ENCODE measurements around the gene EXOG.

Gene EXOG

DNA sequence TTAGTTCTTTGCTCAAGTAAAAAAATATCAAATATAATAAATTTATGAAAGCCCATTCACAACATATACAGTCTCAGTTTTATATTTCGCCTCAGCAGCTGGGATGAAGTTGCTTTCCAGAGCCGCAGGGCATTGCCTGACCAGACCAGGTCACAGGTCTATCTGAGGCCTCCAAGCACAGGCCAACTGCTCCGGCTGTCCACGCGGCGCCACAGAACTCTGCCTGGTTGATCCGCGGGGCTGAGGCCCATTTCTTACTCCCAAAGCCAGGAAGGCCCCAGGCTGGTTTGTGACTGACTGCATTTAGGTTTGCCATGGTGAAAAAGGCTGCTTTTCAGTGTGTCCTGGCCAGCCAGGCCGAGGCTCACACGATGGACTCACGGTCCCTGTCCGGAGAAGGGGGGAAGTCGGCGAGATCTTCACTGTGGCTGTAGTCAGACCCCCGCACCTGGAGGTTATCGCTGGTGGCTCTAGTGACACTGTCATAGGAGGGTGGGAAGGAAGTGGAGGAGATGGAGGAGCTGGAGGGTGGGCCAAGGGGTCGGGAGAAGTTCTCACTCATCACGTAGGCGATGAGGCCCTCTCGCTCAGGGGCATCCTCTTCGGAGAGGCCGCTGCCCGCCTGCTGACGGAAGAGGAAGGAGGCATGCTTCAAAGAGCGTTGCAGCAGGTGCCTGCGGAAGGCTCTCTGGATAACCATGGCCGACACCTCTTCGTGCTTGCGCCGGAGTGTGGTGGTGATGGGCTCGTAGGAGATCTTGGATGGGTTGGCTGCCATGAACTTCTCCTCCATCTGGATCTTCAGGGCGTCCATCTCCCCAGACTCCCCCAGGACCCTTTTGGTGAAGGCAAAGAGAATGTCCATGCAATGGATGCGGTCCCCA lies 54.1 kb downstream of the EXOG start:
- TF ChIP-seq, protein P1, sequence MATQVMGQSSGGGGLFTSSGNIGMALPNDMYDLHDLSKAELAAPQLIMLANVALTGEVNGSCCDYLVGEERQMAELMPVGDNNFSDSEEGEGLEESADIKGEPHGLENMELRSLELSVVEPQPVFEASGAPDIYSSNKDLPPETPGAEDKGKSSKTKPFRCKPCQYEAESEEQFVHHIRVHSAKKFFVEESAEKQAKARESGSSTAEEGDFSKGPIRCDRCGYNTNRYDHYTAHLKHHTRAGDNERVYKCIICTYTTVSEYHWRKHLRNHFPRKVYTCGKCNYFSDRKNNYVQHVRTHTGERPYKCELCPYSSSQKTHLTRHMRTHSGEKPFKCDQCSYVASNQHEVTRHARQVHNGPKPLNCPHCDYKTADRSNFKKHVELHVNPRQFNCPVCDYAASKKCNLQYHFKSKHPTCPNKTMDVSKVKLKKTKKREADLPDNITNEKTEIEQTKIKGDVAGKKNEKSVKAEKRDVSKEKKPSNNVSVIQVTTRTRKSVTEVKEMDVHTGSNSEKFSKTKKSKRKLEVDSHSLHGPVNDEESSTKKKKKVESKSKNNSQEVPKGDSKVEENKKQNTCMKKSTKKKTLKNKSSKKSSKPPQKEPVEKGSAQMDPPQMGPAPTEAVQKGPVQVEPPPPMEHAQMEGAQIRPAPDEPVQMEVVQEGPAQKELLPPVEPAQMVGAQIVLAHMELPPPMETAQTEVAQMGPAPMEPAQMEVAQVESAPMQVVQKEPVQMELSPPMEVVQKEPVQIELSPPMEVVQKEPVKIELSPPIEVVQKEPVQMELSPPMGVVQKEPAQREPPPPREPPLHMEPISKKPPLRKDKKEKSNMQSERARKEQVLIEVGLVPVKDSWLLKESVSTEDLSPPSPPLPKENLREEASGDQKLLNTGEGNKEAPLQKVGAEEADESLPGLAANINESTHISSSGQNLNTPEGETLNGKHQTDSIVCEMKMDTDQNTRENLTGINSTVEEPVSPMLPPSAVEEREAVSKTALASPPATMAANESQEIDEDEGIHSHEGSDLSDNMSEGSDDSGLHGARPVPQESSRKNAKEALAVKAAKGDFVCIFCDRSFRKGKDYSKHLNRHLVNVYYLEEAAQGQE (IDR thresholded peaks at IDR 0.05; ENCODE audit: insufficient read depth in 1 of 2, low read depth in 2 of 2, low read length in 2 of 2), result no peak
- TF ChIP-seq SIN3A (IDR thresholded peaks at IDR 0.05; ENCODE audit: borderline replicate concordance, insufficient read depth, low read length) (no peak), POLR2AphosphoS5 (IDR thresholded peaks at IDR 0.05; ENCODE audit: low read depth, low read length) (no peak), FOXP2 (optimal IDR thresholded peaks at IDR 0.05; ENCODE audit: borderline replicate concordance, extremely low read depth, extremely low read length, insufficient read depth) (no peak), TAF1 (IDR thresholded peaks at IDR 0.05; ENCODE audit: borderline replicate concordance, insufficient read depth, low read length) (no peak)

- TF ChIP-seq FOXP2 (optimal IDR thresholded peaks at IDR 0.05; ENCODE audit: borderline replicate concordance, extremely low read depth, extremely low read length, insufficient read depth) (no peak), SIN3A (IDR thresholded peaks at IDR 0.05; ENCODE audit: borderline replicate concordance, insufficient read depth, low read length) (no peak), TAF1 (IDR thresholded peaks at IDR 0.05; ENCODE audit: borderline replicate concordance, insufficient read depth, low read length) (no peak), POLR2AphosphoS5 (IDR thresholded peaks at IDR 0.05; ENCODE audit: low read depth, low read length) (no peak)
- TF ChIP-seq, protein P1 (IDR thresholded peaks at IDR 0.05; ENCODE audit: insufficient read depth in 1 of 2, low read depth in 2 of 2, low read length in 2 of 2), result no peak
These were observed 55.1 kb downstream of the EXOG start for GRCh38 chr3:38551026-38551832.

- TF ChIP-seq, protein P1 (IDR thresholded peaks at IDR 0.05; ENCODE audit: insufficient read depth in 1 of 2, low read depth in 2 of 2, low read length in 2 of 2), result no peak
- no peak for TF ChIP-seq FOXP2 (optimal IDR thresholded peaks at IDR 0.05; ENCODE audit: borderline replicate concordance, extremely low read depth, extremely low read length, insufficient read depth)
- TF ChIP-seq POLR2AphosphoS5 (IDR thresholded peaks at IDR 0.05; ENCODE audit: low read depth, low read length), result no peak
- TF ChIP-seq SIN3A (IDR thresholded peaks at IDR 0.05; ENCODE audit: borderline replicate concordance, insufficient read depth, low read length), result no peak
- no peak for TF ChIP-seq TAF1 (IDR thresholded peaks at IDR 0.05; ENCODE audit: borderline replicate concordance, insufficient read depth, low read length)
These were observed 56.2 kb downstream of the EXOG start for GRCh38 chr3:38552364-38552763.

GRCh38 chr3:38553071-38553470 lies 56.9 kb downstream of the EXOG start:
- TF ChIP-seq SIN3A (IDR thresholded peaks at IDR 0.05; ENCODE audit: borderline replicate concordance, insufficient read depth, low read length) (no peak), POLR2AphosphoS5 (IDR thresholded peaks at IDR 0.05; ENCODE audit: low read depth, low read length) (no peak), TAF1 (IDR thresholded peaks at IDR 0.05; ENCODE audit: borderline replicate concordance, insufficient read depth, low read length) (no peak), FOXP2 (optimal IDR thresholded peaks at IDR 0.05; ENCODE audit: borderline replicate concordance, extremely low read depth, extremely low read length, insufficient read depth) (no peak)
- TF ChIP-seq, protein P1 (IDR thresholded peaks at IDR 0.05; ENCODE audit: insufficient read depth in 1 of 2, low read depth in 2 of 2, low read length in 2 of 2), result no peak

Measured in PFSK-1 (cell line).